HG03103 (cell line): ENCODE data around the gene CPSF4L.

Source experiments
- ATAC-seq: cut with Tn5 transposase; IDR thresholded peaks from one replicate; pipeline ENCODE4 v1.9.1; 2021; ENCODE audit warnings: low read depth; ENCODE audit not compliant: unreplicated experiment

CPSF4L gene

GRCh38 chr17:73205459-73205961, 56.2 kb downstream of the CPSF4L start:
- no peak for ATAC-seq

GRCh38 chr17:73203788-73204479, 57.7 kb downstream of the CPSF4L start:
- no peak for ATAC-seq

- ATAC-seq = no peak
These were observed 58.4 kb downstream of the CPSF4L start for GRCh38 chr17:73203135-73203787.

- ATAC-seq = no peak
These were observed 60.2 kb downstream of the CPSF4L start for GRCh38 chr17:73201215-73202069.

- no peak for ATAC-seq
These were observed 61.2 kb downstream of the CPSF4L start for GRCh38 chr17:73200476-73200875.

GRCh38 chr17:73199751-73200317, 61.8 kb downstream of the CPSF4L start:
- ATAC-seq = no peak

GRCh38 chr17:73198930-73199260, 62.8 kb downstream of the CPSF4L start:
- ATAC-seq = no peak
